Measurements from ENCODE around the gene ZNF808.
"Not testable (repeated sequence)": the region's sequence is repeated elsewhere in the genome, so short reads cannot be mapped to it uniquely, and the experiment has no call there.

- not testable (repeated sequence) for TF ChIP-seq CTCF, POLR2A (IDR thresholded peaks at IDR 0.05)
These were observed 31.4 kb downstream of the ZNF808 start for GRCh38 chr19:52558732-52559445.

Data from right lobe of liver (tissue), 4 donors.